Measurements from ENCODE around the gene ANO10. TPM values are rescaled to one million over a fixed set of nuclear protein-coding genes. Genes with fewer than 3 reads are reported as not detected.
"Not testable (repeated sequence)": the region's sequence is repeated elsewhere in the genome, so short reads cannot be mapped to it uniquely, and the experiment has no call there.

ANO10 gene
- total RNA-seq, 1 donor from 2014 or later, result 32.0 TPM

GRCh38 chr3:43497905-43498365 is 123.9 kb downstream of the ANO10 start:
- Mint-ChIP-seq H3K4me1 (no peaks in the 10 kb centered on the region), H3K27ac (ENCODE audit: unreplicated experiment) (no peak overlapping the region), H3K36me3 (ENCODE audit: low read depth) (no peaks in the 10 kb centered on the region), H3K9me3 (no peaks in the 10 kb centered on the region), H3K4me3 (no peak overlapping the region), H3K27me3 (ENCODE audit: low read depth) (no peaks in the 10 kb centered on the region)
- no peak for TF ChIP-seq CTCF (conservative IDR thresholded peaks at IDR 0.05)
- no peak for DNase-seq (ENCODE audit: low read depth, low spot score)

- Mint-ChIP-seq H3K36me3 (ENCODE audit: low read depth) (no peaks in the 10 kb centered on the region), H3K27me3 (ENCODE audit: low read depth) (no peaks in the 10 kb centered on the region), H3K9me3 (no peaks in the 10 kb centered on the region), H3K27ac (ENCODE audit: unreplicated experiment) (no peak overlapping the region), H3K4me1 (no peaks in the 10 kb centered on the region), H3K4me3 (no peak overlapping the region)
- no peak for DNase-seq (ENCODE audit: low read depth, low spot score)
- no peak for TF ChIP-seq CTCF (conservative IDR thresholded peaks at IDR 0.05)
These were observed 124.4 kb downstream of the ANO10 start for GRCh38 chr3:43497422-43497821.

GRCh38 chr3:43496740-43497375 is 125.0 kb downstream of the ANO10 start:
- no peaks in the 10 kb centered on the region for H3K4me1 Mint-ChIP-seq
- H3K36me3 Mint-ChIP-seq (ENCODE audit: low read depth), result peaks cover 3% of the 10 kb centered on the region
- H3K4me3 Mint-ChIP-seq, result no peak overlapping the region
- no peak overlapping the region for H3K27ac Mint-ChIP-seq (ENCODE audit: unreplicated experiment)
- H3K9me3 Mint-ChIP-seq, result no peaks in the 10 kb centered on the region
- no peak for DNase-seq (ENCODE audit: low read depth, low spot score)
- TF ChIP-seq CTCF (conservative IDR thresholded peaks at IDR 0.05), result no peak
- no peaks in the 10 kb centered on the region for H3K27me3 Mint-ChIP-seq (ENCODE audit: low read depth)

GRCh38 chr3:43492932-43493331 is 128.9 kb downstream of the ANO10 start:
- H3K36me3 Mint-ChIP-seq (ENCODE audit: low read depth); H3K4me3 Mint-ChIP-seq; DNase-seq (ENCODE audit: low read depth, low spot score); H3K4me1 Mint-ChIP-seq; H3K27ac Mint-ChIP-seq (ENCODE audit: unreplicated experiment); H3K27me3 Mint-ChIP-seq (ENCODE audit: low read depth); H3K9me3 Mint-ChIP-seq: not testable (repeated sequence)

- H3K4me1 Mint-ChIP-seq; H3K27me3 Mint-ChIP-seq (ENCODE audit: low read depth); H3K36me3 Mint-ChIP-seq (ENCODE audit: low read depth); H3K27ac Mint-ChIP-seq (ENCODE audit: unreplicated experiment); DNase-seq (ENCODE audit: low read depth, low spot score); H3K4me3 Mint-ChIP-seq; H3K9me3 Mint-ChIP-seq: not testable (repeated sequence)
These were observed 130.0 kb downstream of the ANO10 start for GRCh38 chr3:43491807-43492206.

GRCh38 chr3:43490640-43491185 is 131.1 kb downstream of the ANO10 start:
- no peak for TF ChIP-seq CTCF (conservative IDR thresholded peaks at IDR 0.05)
- Mint-ChIP-seq H3K4me3 (no peak overlapping the region), H3K36me3 (ENCODE audit: low read depth) (peaks cover 3% of the 10 kb centered on the region), H3K9me3 (no peaks in the 10 kb centered on the region), H3K4me1 (no peaks in the 10 kb centered on the region), H3K27me3 (ENCODE audit: low read depth) (no peaks in the 10 kb centered on the region), H3K27ac (ENCODE audit: unreplicated experiment) (no peak overlapping the region)
- DNase-seq (ENCODE audit: low read depth, low spot score), result no peak
